ENCODE results near the gene HYDIN. TPM values are rescaled to one million over a fixed set of nuclear protein-coding genes. Genes with fewer than 3 reads are reported as not detected.
"Not testable (repeated sequence)": the region's sequence is repeated elsewhere in the genome, so short reads cannot be mapped to it uniquely, and the experiment has no call there.

HYDIN gene
- total RNA-seq, 2 experiments from 2014 or later, result not detected

- H3K27ac Mint-ChIP-seq; POLR2A ChIA-PET; H3K4me3 Mint-ChIP-seq; CTCF ChIA-PET; H3K36me3 Mint-ChIP-seq (ENCODE audit: low read depth); H3K27me3 Mint-ChIP-seq (ENCODE audit: low read depth); H3K9me3 Mint-ChIP-seq (ENCODE audit: insufficient read depth); DNase-seq; H3K4me1 Mint-ChIP-seq (ENCODE audit: low read depth); ATAC-seq: not testable (repeated sequence)
Observed at GRCh38 chr16:70953824-70954223, 276.7 kb downstream of the HYDIN start.

DNA sequence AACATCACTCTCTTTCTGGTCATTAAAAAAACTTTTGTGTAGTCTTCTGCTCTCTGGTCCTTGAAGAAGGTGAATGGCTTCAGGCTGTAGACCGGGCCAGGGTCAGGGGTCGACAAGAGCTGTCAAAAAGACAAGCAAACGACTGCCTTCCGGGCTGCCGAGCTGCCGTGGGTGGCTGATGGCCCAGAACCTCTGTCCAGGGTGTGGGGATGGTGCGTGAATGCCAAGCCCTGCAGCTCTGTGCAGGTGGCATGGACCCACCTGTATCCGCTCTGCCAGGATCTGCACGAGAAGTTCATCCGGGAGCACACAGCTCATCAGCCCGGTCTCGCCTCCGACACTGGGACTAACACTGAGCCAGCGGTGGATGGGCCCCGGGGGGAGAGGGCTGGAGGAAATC, 287.0 kb downstream of the HYDIN start:
- CTCF ChIA-PET; ATAC-seq; POLR2A ChIA-PET; DNase-seq; H3K36me3 Mint-ChIP-seq (ENCODE audit: low read depth); H3K27ac Mint-ChIP-seq; H3K9me3 Mint-ChIP-seq (ENCODE audit: insufficient read depth); H3K4me1 Mint-ChIP-seq (ENCODE audit: low read depth); H3K27me3 Mint-ChIP-seq (ENCODE audit: low read depth); H3K4me3 Mint-ChIP-seq: not testable (repeated sequence)

DNA sequence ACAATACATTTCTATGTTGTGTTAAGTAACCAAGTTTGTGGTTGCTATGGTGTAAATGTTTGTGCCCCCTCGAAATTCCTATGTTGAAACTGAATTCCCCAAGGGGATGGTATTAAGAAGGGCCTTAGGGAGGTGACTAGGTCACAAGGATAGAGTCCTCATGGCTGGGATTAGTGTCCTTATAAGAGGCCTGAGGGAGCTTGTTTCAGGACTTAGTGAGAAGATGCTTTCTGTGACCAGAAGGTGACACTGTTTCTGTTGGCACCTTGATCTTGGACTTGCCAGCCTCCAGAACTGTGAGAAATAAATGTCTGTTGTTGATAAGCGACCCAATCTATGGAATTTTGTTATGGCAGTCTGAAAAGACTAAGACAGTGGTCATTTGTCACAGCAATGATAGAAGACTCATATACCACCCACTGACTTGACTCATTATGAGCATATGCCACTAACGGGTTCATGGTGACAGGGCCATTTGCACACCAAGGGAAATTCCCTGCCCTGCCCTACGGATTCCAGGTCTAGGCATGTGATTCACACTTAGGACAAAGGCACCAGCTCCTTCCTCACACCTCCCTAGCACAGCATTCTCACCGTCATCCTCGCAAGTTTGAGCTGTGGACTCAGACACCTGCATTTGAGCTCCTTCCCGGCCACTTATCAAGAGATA, 290.7 kb downstream of the HYDIN start:
- CTCF ChIA-PET; POLR2A ChIA-PET; H3K27me3 Mint-ChIP-seq (ENCODE audit: low read depth); DNase-seq; H3K36me3 Mint-ChIP-seq (ENCODE audit: low read depth); ATAC-seq; H3K27ac Mint-ChIP-seq; H3K4me3 Mint-ChIP-seq; H3K9me3 Mint-ChIP-seq (ENCODE audit: insufficient read depth); H3K4me1 Mint-ChIP-seq (ENCODE audit: low read depth): not testable (repeated sequence)

DNA sequence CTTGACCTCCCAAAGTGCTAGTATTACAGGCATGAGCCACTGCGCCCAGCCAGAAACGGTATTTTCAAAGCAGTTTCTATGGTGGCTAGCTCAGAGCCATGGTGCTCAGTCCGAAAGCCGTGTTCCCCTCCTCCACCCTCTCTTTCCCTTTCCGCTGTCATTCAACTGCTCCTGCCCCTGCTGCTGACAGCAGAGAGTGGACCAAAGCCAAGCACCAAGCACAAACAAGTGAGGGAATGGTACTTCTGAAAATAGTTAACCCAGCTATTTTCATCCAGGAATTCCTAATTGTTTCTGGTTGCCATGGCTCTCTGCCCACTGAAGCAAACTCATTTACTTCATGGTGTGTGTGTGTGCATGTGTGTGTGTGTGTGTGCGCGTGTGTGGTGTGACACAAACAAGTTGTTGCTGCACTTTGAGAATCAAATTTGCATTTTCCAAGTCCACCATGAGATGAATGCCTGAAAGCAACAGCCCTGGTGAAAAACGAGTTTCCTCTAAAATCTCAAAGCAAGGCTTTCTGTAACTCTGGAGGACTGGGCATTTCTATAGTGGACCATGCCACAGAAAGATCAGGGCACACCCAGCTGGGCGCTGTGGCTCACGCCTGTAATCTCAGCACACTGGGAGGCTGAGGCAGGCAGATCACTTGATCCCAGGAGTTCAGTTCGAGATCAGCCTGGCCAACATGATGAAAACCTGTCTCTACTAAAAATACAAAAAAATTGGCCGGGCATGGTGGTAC, 293.6 kb downstream of the HYDIN start:
- H3K4me3 Mint-ChIP-seq; POLR2A ChIA-PET; H3K27ac Mint-ChIP-seq; CTCF ChIA-PET; ATAC-seq; H3K27me3 Mint-ChIP-seq (ENCODE audit: low read depth); H3K36me3 Mint-ChIP-seq (ENCODE audit: low read depth); DNase-seq; H3K9me3 Mint-ChIP-seq (ENCODE audit: insufficient read depth); H3K4me1 Mint-ChIP-seq (ENCODE audit: low read depth): not testable (repeated sequence)

DNA sequence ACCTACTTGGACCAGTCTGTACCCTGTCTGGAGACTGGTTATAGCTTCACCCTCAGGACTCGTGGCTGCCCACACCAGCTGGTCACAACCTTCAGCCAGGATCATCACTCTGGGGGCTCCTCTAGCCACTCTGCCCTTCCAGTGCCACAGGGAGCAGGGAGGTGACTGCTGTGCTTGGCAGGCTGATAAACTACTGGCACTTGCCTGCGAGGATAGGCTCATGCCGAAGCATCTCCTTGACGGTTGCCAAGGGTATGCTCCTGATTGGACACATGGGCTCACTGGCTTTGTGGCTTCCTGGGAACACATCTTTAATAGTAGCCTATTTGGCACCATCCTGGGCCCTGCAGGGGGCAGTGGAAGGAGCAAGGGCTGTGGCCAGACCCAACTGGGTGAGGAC, 295.2 kb downstream of the HYDIN start:
- DNase-seq; H3K36me3 Mint-ChIP-seq (ENCODE audit: low read depth); CTCF ChIA-PET; H3K27ac Mint-ChIP-seq; POLR2A ChIA-PET; H3K4me1 Mint-ChIP-seq (ENCODE audit: low read depth); H3K9me3 Mint-ChIP-seq (ENCODE audit: insufficient read depth); H3K4me3 Mint-ChIP-seq; H3K27me3 Mint-ChIP-seq (ENCODE audit: low read depth); ATAC-seq: not testable (repeated sequence)

GRCh38 chr16:70933746-70934145, 296.8 kb downstream of the HYDIN start:
- DNase-seq; H3K36me3 Mint-ChIP-seq (ENCODE audit: low read depth); ATAC-seq; H3K27me3 Mint-ChIP-seq (ENCODE audit: low read depth); H3K9me3 Mint-ChIP-seq (ENCODE audit: insufficient read depth); H3K27ac Mint-ChIP-seq; CTCF ChIA-PET; H3K4me3 Mint-ChIP-seq; POLR2A ChIA-PET; H3K4me1 Mint-ChIP-seq (ENCODE audit: low read depth): not testable (repeated sequence)

GRCh38 chr16:70930757-70931156, 299.8 kb downstream of the HYDIN start:
- H3K4me3 Mint-ChIP-seq, result not testable (repeated sequence)

GRCh38 chr16:70922164-70922563, 308.4 kb downstream of the HYDIN start:
- CTCF ChIA-PET; H3K9me3 Mint-ChIP-seq (ENCODE audit: insufficient read depth); H3K27me3 Mint-ChIP-seq (ENCODE audit: low read depth); H3K4me3 Mint-ChIP-seq; H3K27ac Mint-ChIP-seq; POLR2A ChIA-PET; H3K4me1 Mint-ChIP-seq (ENCODE audit: low read depth); DNase-seq; H3K36me3 Mint-ChIP-seq (ENCODE audit: low read depth); ATAC-seq: not testable (repeated sequence)

More at GRCh38 chr16:70930757-70931156, 299.8 kb downstream of the HYDIN start:
- CTCF ChIA-PET; H3K4me1 Mint-ChIP-seq (ENCODE audit: low read depth); H3K9me3 Mint-ChIP-seq (ENCODE audit: insufficient read depth); DNase-seq; H3K36me3 Mint-ChIP-seq (ENCODE audit: low read depth); H3K27me3 Mint-ChIP-seq (ENCODE audit: low read depth); H3K27ac Mint-ChIP-seq; ATAC-seq; POLR2A ChIA-PET: not testable (repeated sequence)

DNA sequence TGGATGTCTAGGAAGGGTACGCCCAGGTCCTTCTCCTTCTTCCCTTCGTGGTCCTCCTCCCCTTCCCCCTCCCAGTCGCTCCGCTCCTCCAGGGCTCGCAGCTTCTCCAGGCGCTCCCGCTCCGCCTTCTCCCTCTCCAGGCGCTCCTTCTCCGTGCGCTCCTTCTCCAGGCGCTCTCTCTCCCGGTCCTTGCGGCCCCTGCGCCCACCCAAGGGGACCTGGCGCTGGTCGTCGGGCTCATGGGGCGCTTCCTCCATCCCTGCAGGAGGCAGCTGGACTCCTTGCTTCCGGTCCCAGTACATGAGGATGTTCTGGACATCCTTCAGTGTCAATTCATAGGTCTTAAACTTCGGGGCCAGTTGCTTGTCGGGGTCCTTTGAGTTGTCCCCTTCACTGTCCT, 309.9 kb downstream of the HYDIN start:
- DNase-seq; H3K36me3 Mint-ChIP-seq (ENCODE audit: low read depth); H3K27me3 Mint-ChIP-seq (ENCODE audit: low read depth); ATAC-seq; H3K4me1 Mint-ChIP-seq (ENCODE audit: low read depth); CTCF ChIA-PET; H3K4me3 Mint-ChIP-seq; H3K9me3 Mint-ChIP-seq (ENCODE audit: insufficient read depth); H3K27ac Mint-ChIP-seq; POLR2A ChIA-PET: not testable (repeated sequence)

GRCh38 chr16:70888208-70888607, 342.3 kb downstream of the HYDIN start:
- H3K9me3 Mint-ChIP-seq (ENCODE audit: insufficient read depth); POLR2A ChIA-PET; H3K27ac Mint-ChIP-seq; CTCF ChIA-PET; H3K27me3 Mint-ChIP-seq (ENCODE audit: low read depth); H3K4me3 Mint-ChIP-seq; ATAC-seq; H3K4me1 Mint-ChIP-seq (ENCODE audit: low read depth); DNase-seq; H3K36me3 Mint-ChIP-seq (ENCODE audit: low read depth): not testable (repeated sequence)

DNA sequence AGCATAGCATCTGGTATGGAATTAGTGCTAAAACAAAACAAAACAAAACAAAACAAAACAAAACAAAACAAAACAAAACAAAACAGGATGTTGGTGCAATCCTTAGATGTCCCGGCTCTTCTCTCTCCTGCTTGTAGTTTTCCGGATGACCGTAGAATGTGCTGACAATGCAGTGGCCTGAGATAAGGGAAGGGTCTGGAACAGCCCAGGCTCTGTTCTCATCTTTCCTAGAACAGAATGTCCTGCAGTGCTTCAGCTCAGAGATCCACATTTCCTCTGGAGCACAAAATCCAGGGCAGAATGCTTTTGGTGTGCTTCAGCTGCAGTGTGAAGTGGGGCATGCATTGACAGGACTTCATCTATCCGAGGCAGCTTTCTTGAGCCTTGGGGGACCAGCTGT, 345.9 kb downstream of the HYDIN start:
- H3K4me1 Mint-ChIP-seq (ENCODE audit: low read depth); H3K4me3 Mint-ChIP-seq; ATAC-seq; CTCF ChIA-PET; DNase-seq; H3K9me3 Mint-ChIP-seq (ENCODE audit: insufficient read depth); POLR2A ChIA-PET; H3K36me3 Mint-ChIP-seq (ENCODE audit: low read depth); H3K27ac Mint-ChIP-seq; H3K27me3 Mint-ChIP-seq (ENCODE audit: low read depth): not testable (repeated sequence)

DNA sequence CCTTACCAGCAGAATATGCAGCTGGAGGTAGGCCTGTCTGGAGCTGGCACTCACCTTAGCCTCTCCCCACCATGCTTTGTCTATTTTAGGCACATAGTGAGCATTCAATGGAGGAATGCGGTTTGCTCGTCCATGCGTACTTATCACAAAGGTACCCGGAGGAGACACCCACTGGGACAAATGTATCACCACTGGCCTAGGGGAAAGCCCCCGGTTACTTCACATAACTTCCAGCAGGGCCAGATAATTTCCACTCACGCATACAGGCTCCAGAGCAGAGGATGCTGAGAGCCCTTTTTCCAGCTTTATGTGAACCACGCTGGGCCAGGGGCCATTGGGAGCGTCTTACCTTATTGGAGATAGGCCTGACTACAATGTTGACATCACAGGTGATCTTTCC, 348.2 kb downstream of the HYDIN start:
- ATAC-seq; H3K27ac Mint-ChIP-seq; H3K36me3 Mint-ChIP-seq (ENCODE audit: low read depth); POLR2A ChIA-PET; H3K9me3 Mint-ChIP-seq (ENCODE audit: insufficient read depth); H3K4me3 Mint-ChIP-seq; H3K4me1 Mint-ChIP-seq (ENCODE audit: low read depth); H3K27me3 Mint-ChIP-seq (ENCODE audit: low read depth); DNase-seq; CTCF ChIA-PET: not testable (repeated sequence)

GRCh38 chr16:70877895-70878294, 352.6 kb downstream of the HYDIN start:
- H3K36me3 Mint-ChIP-seq (ENCODE audit: low read depth); CTCF ChIA-PET; H3K4me3 Mint-ChIP-seq; H3K9me3 Mint-ChIP-seq (ENCODE audit: insufficient read depth); ATAC-seq; DNase-seq; H3K27me3 Mint-ChIP-seq (ENCODE audit: low read depth); POLR2A ChIA-PET; H3K4me1 Mint-ChIP-seq (ENCODE audit: low read depth); H3K27ac Mint-ChIP-seq: not testable (repeated sequence)
